CD14-positive monocyte (primary cell): ENCODE measurements around the gene PAFAH1B1. TPM values are rescaled to one million over a fixed set of nuclear protein-coding genes. Genes with fewer than 3 reads are reported as not detected.

Experiments used
- DNase-seq, 3 donors: peaks; one replicate each; pipeline ENCODE4 v3.0.0-alpha.2; 2011 to 2022
- H2AFZ ChIP-seq: 2 replicates; pipeline ENCODE4 v1.6.0; 2012; ENCODE audit warnings: mild to moderate bottlenecking, low read depth, low read length, inconsistent platforms; ENCODE audit not compliant: insufficient read depth, poor library complexity, severe bottlenecking
- H3K27ac ChIP-seq, 2 donors: 1 replicate in 1 of 2; 2 replicates in 1 of 2; pipeline ENCODE4 v1.5.1; 2012 to 2013; ENCODE audit warnings: low read length in 2 of 2, control low read depth in 1 of 2, inconsistent platforms in 1 of 2, low read depth in 1 of 2, mild to moderate bottlenecking in 1 of 2
- H3K27me3 ChIP-seq, 2 donors: one replicate each; pipeline versions ENCODE4 v1.6.0 to v1.6.1; 2011 to 2013; ENCODE audit warnings: low read length in 2 of 2; ENCODE audit not compliant: control insufficient read depth in 2 of 2, insufficient read depth in 2 of 2
- H3K36me3 ChIP-seq, 2 donors: replicated peaks in 1 of 2; 1 replicate in 1 of 2; 2 replicates in 1 of 2; pipeline versions ENCODE4 v1.5.1 to v1.6.1; 2012 to 2013; ENCODE audit warnings: low read length in 2 of 2, control low read depth in 1 of 2, inconsistent platforms in 1 of 2, mild to moderate bottlenecking in 1 of 2; ENCODE audit not compliant: insufficient read depth in 2 of 2, control insufficient read depth in 1 of 2
- H3K4me1 ChIP-seq, 2 donors: 1 replicate in 1 of 2; 2 replicates in 1 of 2; pipeline versions ENCODE4 v1.5.1 to v1.6.1; 2012 to 2013; ENCODE audit warnings: low read length in 2 of 2, control low read depth in 1 of 2, inconsistent platforms in 1 of 2, mild to moderate bottlenecking in 1 of 2, moderate library complexity in 1 of 2; ENCODE audit not compliant: insufficient read depth in 2 of 2, control insufficient read depth in 1 of 2
- H3K4me2 ChIP-seq: replicated peaks from 2 replicates; pipeline ENCODE3; 2012; ENCODE audit warnings: low read length, moderate library complexity, mild to moderate bottlenecking; ENCODE audit not compliant: poor library complexity, severe bottlenecking; ENCODE audit errors: extremely low read depth
- H3K4me3 ChIP-seq, 3 experiments: fragments of 200-600 bp in 1 of 3; sonication (generic) in 1 of 3; replicated peaks in 1 of 3; 1 replicate in 2 of 3; 2 replicates in 1 of 3; pipeline ENCODE4 v1.5.1; 2011 to 2013; ENCODE audit warnings: low read length in 3 of 3, mild to moderate bottlenecking in 3 of 3, control low read depth in 2 of 3, low read depth in 2 of 3, inconsistent platforms in 1 of 3, moderate library complexity in 1 of 3
- H3K79me2 ChIP-seq: 2 replicates; pipeline ENCODE4 v1.6.0; 2012; ENCODE audit warnings: mild to moderate bottlenecking, control low read depth, inconsistent platforms, low read length, moderate library complexity; ENCODE audit not compliant: insufficient read depth
- H3K9ac ChIP-seq: 2 replicates; pipeline ENCODE4 v1.6.0; 2017; ENCODE audit warnings: low read length, mild to moderate bottlenecking; ENCODE audit not compliant: insufficient read depth, poor library complexity, severe bottlenecking
- H3K9me3 ChIP-seq, 2 donors: replicated peaks in 1 of 2; 1 replicate in 1 of 2; 2 replicates in 1 of 2; pipeline versions ENCODE4 v1.5.1 to v1.6.1; 2012 to 2013; ENCODE audit warnings: low read length in 2 of 2, control low read depth in 1 of 2; ENCODE audit not compliant: control insufficient read depth in 1 of 2, insufficient read depth in 1 of 2
- H4K20me1 ChIP-seq: 2 replicates; pipeline ENCODE4 v1.6.0; 2012; ENCODE audit warnings: mild to moderate bottlenecking, low read length, control low read depth, moderate library complexity; ENCODE audit not compliant: insufficient read depth
- H3K27ac Mint-ChIP-seq, 7 donors: one replicate each; pipeline ENCODE4 v1.8.0; 2020; ENCODE audit warnings: mild to moderate bottlenecking in 7 of 7, mixed read lengths in 7 of 7, moderate library complexity in 6 of 7, inconsistent platforms in 2 of 7
- H3K27me3 Mint-ChIP-seq, 3 donors: one replicate each; pipeline ENCODE4 v1.8.0; 2021 to 2022; ENCODE audit warnings: low read depth in 3 of 3, mild to moderate bottlenecking in 3 of 3, mixed read lengths in 3 of 3, moderate library complexity in 3 of 3, inconsistent platforms in 1 of 3
- H3K36me3 Mint-ChIP-seq, 2 donors: one replicate each; pipeline ENCODE4 v1.8.0; 2020; ENCODE audit warnings: mixed read lengths in 2 of 2, inconsistent platforms in 1 of 2, mild to moderate bottlenecking in 1 of 2
- H3K4me1 Mint-ChIP-seq: one replicate; pipeline ENCODE4 v1.8.0; 2020; ENCODE audit warnings: mild to moderate bottlenecking, mixed read lengths
- H3K4me3 Mint-ChIP-seq, 2 donors: one replicate each; pipeline ENCODE4 v1.8.0; 2020; ENCODE audit warnings: mild to moderate bottlenecking in 2 of 2, mixed read lengths in 2 of 2, moderate library complexity in 1 of 2
- H3K9me3 Mint-ChIP-seq, 7 donors: one replicate each; pipeline ENCODE4 v1.8.0; 2020 to 2022; ENCODE audit warnings: mixed read lengths in 7 of 7, mild to moderate bottlenecking in 6 of 7, moderate library complexity in 6 of 7, inconsistent platforms in 2 of 7
- CTCF ChIP-seq: fragments of 200-600 bp; IDR thresholded peaks from one replicate; pipeline ENCODE4 v1.8.0; 2022; ENCODE audit warnings: antibody characterized with exemption, mild to moderate bottlenecking
- WGBS: methylation state at CpG from one replicate; pipeline ENCODE4 v1.1.5; 2013; ENCODE audit warnings: missing lambda C conversion rate; ENCODE audit not compliant: insufficient coverage; 5-methylcytosine and 5-hydroxymethylcytosine counted together
- intact Hi-C, 2 donors: fragments of 100-400 bp; cut with micrococcal nuclease; formaldehyde crosslinking; loops; one replicate each; pipeline versions ENCODE4 v1.15.0 to v1.15.1; 2023
- polyA plus RNA-seq, 3 donors: library from polyadenylated mRNA; depleted of rRNA in 1 of 3; unstranded in 2 of 3; stranded (reverse) in 1 of 3; fragments of 300-500 nt in 2 of 3; fragments of >200 nt in 1 of 3; fragmentation: Illumina TruSeq in 2 of 3; gene quantifications; 1 replicate in 2 of 3; 2 replicates in 1 of 3; pipeline ENCODE4 v1.2.3, GENCODE V29; 2012 to 2021

Gene PAFAH1B1
- polyA plus RNA-seq, 3 donors: 9.1 to 51.8 (median 17.1) TPM

DNA sequence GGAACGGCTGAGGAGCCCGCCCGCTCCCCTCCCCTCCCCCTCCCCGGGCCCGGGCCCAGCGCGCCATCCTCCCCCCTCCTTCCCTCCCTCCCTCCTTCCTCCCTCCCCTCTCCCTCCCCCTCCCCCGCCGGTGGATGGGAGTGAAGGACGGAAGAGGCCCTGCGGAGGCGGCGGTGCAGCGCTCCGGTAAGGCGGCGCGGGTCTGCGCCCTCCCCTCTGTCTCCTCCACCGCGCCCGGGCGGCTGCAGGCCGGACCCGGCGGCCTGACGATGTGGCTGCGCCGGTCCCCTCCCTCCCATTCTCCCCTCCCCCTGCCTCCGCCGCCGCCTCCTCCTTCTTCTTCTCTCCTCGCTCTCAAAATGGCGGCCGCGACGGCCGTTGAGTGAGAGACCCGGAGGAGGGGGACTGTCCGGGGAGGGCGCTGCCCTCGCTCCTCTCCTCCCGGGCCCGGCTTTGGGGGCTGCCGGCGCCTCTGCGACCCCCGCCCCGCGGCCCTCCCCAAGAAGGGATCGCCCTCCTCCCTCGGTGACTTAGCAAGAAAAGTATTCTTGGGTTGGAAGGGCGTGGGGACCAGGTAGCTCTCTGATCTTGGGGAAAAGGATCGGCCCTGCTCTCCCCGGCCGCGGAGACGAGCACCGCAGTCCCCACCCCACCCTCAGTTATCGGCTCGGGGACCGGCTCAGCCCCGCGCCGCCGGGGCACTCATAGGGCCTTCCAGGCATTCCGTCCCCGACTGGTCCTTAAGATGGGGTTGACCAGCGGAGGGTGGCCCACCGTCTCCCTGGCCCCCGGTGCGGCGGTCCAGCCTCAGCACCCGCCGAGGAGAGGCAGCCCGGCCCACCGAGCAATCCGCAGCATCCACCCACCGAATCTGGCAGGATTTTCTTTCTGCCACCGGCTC lies 617 bp downstream of the PAFAH1B1 start:
- Histone ChIP-seq H4K20me1 (peaks cover 49% of the 10 kb centered on the region), H3K9me3 (no peaks in the 10 kb centered on the region), H2AFZ (peak overlapping the region; percentile 72), H3K4me2 (peak overlapping the region; percentile 97), H3K4me3 (peak overlapping the region; percentile 92 to 98 (median 97)), H3K27ac (peak overlapping the region; percentile 95 to 97), H3K79me2 (peaks cover 53% of the 10 kb centered on the region), H3K36me3 (no peaks in the 10 kb centered on the region), H3K9ac (peak overlapping the region; percentile 96), H3K4me1 (peaks cover 25 to 36% of the 10 kb centered on the region in 2 donors), H3K27me3 (no peaks in the 10 kb centered on the region)
- intact Hi-C loops: loop anchor here in 1 of 2 donors (2.0 to 5.0 kb wide), 2 partner anchors 81 to 82 kb away; partner anchors contain the start of gene METTL16
- peak; percentile 63 to 75 (median 71) for DNase-seq
- no peak for TF ChIP-seq CTCF
- WGBS: under 1% methylated on average over 46 of the region's 80 CpGs
- H3K4me3 Mint-ChIP-seq: peak overlapping the region; percentile 91 to 94
- peaks cover 0 to 2% of the 10 kb centered on the region in 2 donors for H3K36me3 Mint-ChIP-seq
- no peaks in the 10 kb centered on the region for H3K9me3 Mint-ChIP-seq
- peaks cover 0 to 4% (median 2%) of the 10 kb centered on the region in 3 donors for H3K27me3 Mint-ChIP-seq
- peaks cover 43% of the 10 kb centered on the region for H3K4me1 Mint-ChIP-seq
- peak overlapping the region; percentile 84 to 98 (median 96) for H3K27ac Mint-ChIP-seq

- peaks cover 1 to 2% of the 10 kb centered on the region in 2 donors for H3K36me3 Mint-ChIP-seq
- H3K9me3 Mint-ChIP-seq: no peaks in the 10 kb centered on the region
- DNase-seq: no peak
- peak overlapping the region; percentile 97 for H3K4me2 ChIP-seq
- no peak for TF ChIP-seq CTCF
- H3K9ac ChIP-seq: peak overlapping the region; percentile 96
- peak overlapping the region; percentile 91 to 94 for H3K4me3 Mint-ChIP-seq
- H3K9me3 ChIP-seq: no peaks in the 10 kb centered on the region
- H3K27ac ChIP-seq: peak overlapping the region; percentile 95 to 97
- H3K27me3 Mint-ChIP-seq: peaks cover 0 to 2% (median 2%) of the 10 kb centered on the region in 3 donors
- 0% methylated on average over 4 of the region's 16 CpGs for WGBS
- H3K36me3 ChIP-seq: no peaks in the 10 kb centered on the region
- peaks cover 25 to 40% of the 10 kb centered on the region in 2 donors for H3K4me1 ChIP-seq
- intact Hi-C loops: loop anchor here in 1 of 2 donors (5.0 kb wide), 1 partner anchor 83 kb away; the partner anchor contains the start of gene METTL16
- H3K27ac Mint-ChIP-seq: peak overlapping the region; percentile 81 to 97 (median 90)
- peaks cover 62% of the 10 kb centered on the region for H3K79me2 ChIP-seq
- H3K27me3 ChIP-seq: no peaks in the 10 kb centered on the region
- peaks cover 48% of the 10 kb centered on the region for H3K4me1 Mint-ChIP-seq
- peak overlapping the region; percentile 72 for H2AFZ ChIP-seq
- peaks cover 58% of the 10 kb centered on the region for H4K20me1 ChIP-seq
- peak overlapping the region; percentile 92 to 98 (median 97) for H3K4me3 ChIP-seq
These were observed 1.5 kb downstream of the PAFAH1B1 start for GRCh38 chr17:2594722-2595599.
